Lower leg skin (tissue), 4 donors: ENCODE data around the gene CMYA5. TPM values are rescaled to one million over a fixed set of nuclear protein-coding genes. Genes with fewer than 3 reads are reported as not detected.

Experiments used
- DNase-seq, 2 donors: peaks; one replicate each; pipeline ENCODE4 v3.0.0-alpha.2; 2019; ENCODE audit warnings: low spot score in 2 of 2
- H3K4me3 ChIP-seq: fragments of 200-600 bp; sonication (generic); 2 replicates; pipeline ENCODE4 v1.5.1; 2017; ENCODE audit warnings: mild to moderate bottlenecking, low read depth; ENCODE audit not compliant: poor library complexity, severe bottlenecking
- POLR2A ChIP-seq, 2 donors: fragments of 450-650 bp; IDR thresholded peaks; one replicate each; pipeline ENCODE4 v1.6.1; 2016 to 2017; ENCODE audit warnings: antibody characterized with exemption in 2 of 2, mild to moderate bottlenecking in 1 of 2, moderate library complexity in 1 of 2
- WGBS, 2 donors: methylation state at CpG; one replicate each; pipeline ENCODE4 v1.1.5; 2018; 5-methylcytosine and 5-hydroxymethylcytosine counted together
- intact Hi-C: fragments of 100-400 bp; cut with DNase I; formaldehyde crosslinking; loops from one replicate; pipeline ENCODE4 v1.15.0; 2023; ENCODE audit warnings: low total_unique reads
- total RNA-seq, 4 donors: library from RNA; depleted of rRNA; stranded (reverse); fragments of >200 nt; gene quantifications; one replicate each; pipeline ENCODE4 v1.1.0, GENCODE V29; 2016
- TF ChIP-seq, protein P1 (sequence below), 3 donors: fragments of 450-650 bp; IDR thresholded peaks; one replicate each; pipeline ENCODE4 v1.5.1; 2016; ENCODE audit warnings: antibody characterized with exemption in 3 of 3, mild to moderate bottlenecking in 3 of 3, moderate library complexity in 2 of 3

CMYA5 gene
- total RNA-seq, 4 donors from 2014 or later = 5.7 to 16.4 (median 7.4) TPM

DNA sequence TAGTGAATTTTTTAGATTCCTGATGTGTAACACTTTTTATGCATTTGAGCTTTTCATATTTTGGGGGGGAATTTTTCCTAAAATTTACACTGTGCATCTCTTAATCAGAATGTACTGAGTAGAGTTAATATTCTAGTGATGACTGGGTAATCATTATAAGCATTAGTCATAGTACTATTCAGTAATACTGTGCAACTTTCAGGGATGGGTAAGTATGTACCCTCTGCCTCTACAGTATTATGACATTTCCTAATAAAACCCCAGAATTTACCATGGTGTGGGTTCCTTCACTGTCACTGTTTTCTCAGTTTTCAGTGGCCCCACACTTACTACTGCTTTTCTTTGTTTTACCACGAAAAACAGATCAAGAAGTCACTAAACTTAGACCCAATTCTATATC, 2.8 kb upstream of the CMYA5 start:
- WGBS, 2 donors = 85 to 96% methylated on average over 1 of the region's 1 CpG
- H3K4me3 ChIP-seq = no peak overlapping the region
- intact Hi-C loops = no loop called here
- no peak for TF ChIP-seq POLR2A (IDR thresholded peaks at IDR 0.05)
- TF ChIP-seq, protein P1, sequence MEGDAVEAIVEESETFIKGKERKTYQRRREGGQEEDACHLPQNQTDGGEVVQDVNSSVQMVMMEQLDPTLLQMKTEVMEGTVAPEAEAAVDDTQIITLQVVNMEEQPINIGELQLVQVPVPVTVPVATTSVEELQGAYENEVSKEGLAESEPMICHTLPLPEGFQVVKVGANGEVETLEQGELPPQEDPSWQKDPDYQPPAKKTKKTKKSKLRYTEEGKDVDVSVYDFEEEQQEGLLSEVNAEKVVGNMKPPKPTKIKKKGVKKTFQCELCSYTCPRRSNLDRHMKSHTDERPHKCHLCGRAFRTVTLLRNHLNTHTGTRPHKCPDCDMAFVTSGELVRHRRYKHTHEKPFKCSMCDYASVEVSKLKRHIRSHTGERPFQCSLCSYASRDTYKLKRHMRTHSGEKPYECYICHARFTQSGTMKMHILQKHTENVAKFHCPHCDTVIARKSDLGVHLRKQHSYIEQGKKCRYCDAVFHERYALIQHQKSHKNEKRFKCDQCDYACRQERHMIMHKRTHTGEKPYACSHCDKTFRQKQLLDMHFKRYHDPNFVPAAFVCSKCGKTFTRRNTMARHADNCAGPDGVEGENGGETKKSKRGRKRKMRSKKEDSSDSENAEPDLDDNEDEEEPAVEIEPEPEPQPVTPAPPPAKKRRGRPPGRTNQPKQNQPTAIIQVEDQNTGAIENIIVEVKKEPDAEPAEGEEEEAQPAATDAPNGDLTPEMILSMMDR (IDR thresholded peaks at IDR 0.05) = no peak
- DNase-seq = no peak

DNA sequence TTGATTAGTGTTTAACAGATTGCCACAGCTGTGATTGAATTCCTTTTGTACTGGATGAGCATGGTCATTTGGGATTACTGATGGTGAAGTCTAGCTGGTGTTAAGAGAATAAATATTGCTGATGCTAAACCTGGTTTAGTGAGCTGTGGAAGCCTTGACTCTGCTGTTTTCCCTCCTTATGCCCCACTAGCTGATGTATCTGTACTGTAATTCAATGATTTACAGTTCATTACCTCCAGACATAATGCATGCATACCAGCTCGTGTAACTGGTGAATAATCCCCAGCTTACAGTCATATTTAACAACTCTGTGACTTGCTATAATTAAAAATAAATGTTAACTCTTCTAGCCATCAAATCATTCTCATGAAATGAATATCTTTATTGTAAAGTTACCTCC, 1.7 kb upstream of the CMYA5 start:
- TF ChIP-seq, protein P1 (IDR thresholded peaks at IDR 0.05) = no peak
- no peak for TF ChIP-seq POLR2A (IDR thresholded peaks at IDR 0.05)
- no peak for DNase-seq
- intact Hi-C loops = no loop called here
- 38 to 48% methylated on average over 1 of the region's 1 CpG for WGBS, 2 donors
- no peak overlapping the region for H3K4me3 ChIP-seq

DNA sequence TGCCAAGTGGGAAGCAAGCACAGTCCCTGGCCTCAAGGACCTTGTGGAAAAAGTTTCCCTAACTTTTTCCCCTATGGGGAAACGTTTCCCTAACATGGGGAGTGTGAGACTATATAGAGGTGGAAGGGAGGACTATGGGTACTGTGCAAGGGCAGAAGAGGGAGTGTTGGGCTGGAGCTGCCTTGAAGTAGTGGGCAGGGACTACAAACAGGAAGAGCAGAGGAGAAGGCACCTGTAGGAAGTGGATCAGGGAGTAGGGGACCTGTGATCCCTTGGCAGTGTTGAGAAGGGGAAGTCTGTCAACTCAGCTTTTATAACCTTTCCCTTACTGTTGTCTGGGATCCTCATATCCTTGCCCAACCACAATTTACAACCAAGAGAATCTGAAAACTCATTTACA, 1.4 kb downstream of the CMYA5 start:
- TF ChIP-seq, protein P1 (IDR thresholded peaks at IDR 0.05) = no peak
- no peak for TF ChIP-seq POLR2A (IDR thresholded peaks at IDR 0.05)
- 57 to 64% methylated on average over 1 of the region's 1 CpG for WGBS, 2 donors
- H3K4me3 ChIP-seq = no peak overlapping the region
- intact Hi-C loops = no loop called here
- DNase-seq = no peak

DNA sequence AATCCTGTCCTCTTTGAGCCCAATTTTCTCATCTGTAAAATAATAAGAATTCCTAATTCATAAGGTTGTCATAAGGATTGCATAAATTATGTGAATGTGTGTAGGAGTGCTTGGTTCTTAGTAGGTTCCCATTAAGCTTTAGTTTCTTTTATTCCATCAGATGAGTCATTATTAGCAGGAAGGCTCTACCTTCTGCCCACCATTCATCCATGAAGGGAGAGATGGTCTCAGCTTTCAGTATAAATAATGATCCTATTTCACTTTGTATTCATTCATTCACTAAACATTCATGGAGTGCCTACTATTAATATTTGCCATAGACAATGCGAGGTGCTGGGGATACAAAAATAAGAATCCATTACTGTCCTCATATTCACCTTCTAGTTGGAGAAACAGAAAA, 3.0 kb downstream of the CMYA5 start:
- DNase-seq = no peak
- TF ChIP-seq POLR2A (IDR thresholded peaks at IDR 0.05) = no peak
- TF ChIP-seq, protein P1 (IDR thresholded peaks at IDR 0.05) = no peak
- 93 to 95% methylated on average over 1 of the region's 1 CpG for WGBS, 2 donors
- H3K4me3 ChIP-seq = no peak overlapping the region
- intact Hi-C loops = no loop called here

DNA sequence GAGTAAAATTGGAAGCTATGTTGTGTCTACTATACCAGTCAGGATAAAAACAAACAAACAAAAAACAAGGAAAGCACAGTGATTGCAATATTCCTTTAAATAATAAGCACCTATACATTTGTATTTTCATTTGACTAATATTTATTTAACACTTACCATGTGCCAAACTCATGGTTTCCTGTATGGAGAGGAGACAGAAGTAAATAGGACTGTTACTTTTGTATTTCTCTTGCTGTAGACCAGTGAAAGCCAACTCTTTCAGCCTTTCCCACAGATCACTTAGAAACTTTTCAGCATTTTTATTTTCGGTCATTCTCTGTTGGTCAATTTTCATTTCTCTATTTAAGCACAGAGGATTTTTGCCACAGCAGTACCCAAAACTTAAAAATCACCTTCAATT, 4.5 kb downstream of the CMYA5 start:
- no peak overlapping the region for H3K4me3 ChIP-seq
- TF ChIP-seq, protein P1 (IDR thresholded peaks at IDR 0.05) = no peak
- TF ChIP-seq POLR2A (IDR thresholded peaks at IDR 0.05) = no peak
- WGBS, 2 donors = 86 to 98% methylated on average over 1 of the region's 1 CpG
- intact Hi-C loops = no loop called here
- no peak for DNase-seq

DNA sequence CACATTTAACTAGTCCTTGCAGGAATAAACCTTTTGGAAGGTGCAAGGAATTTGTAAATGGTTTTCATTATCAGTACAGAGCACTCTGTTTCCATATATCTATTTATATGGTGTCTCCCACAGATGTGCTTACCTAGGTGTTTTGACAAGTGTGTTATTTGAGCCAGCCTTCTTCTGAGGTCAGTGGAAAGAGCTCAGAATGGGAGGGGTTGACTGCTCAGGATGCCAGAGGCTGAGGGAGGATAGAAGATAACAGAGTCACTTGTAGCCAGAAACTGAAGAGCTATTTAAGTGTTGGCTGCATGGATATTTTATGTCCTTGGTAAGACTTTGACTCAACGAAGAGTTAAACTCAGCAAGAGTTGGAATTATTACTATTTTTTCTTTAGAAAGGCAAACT, 5.0 kb downstream of the CMYA5 start:
- intact Hi-C loops = no loop called here
- WGBS, 2 donors = 67 to 91% methylated on average over 1 of the region's 1 CpG
- no peak for DNase-seq

More for the DNA sequence above, 5.0 kb downstream of the CMYA5 start:
- TF ChIP-seq, protein P1 (IDR thresholded peaks at IDR 0.05) = no peak
- TF ChIP-seq POLR2A (IDR thresholded peaks at IDR 0.05) = no peak
- H3K4me3 ChIP-seq = no peak overlapping the region
